ENCODE measurements around the gene RBPMS2.

The RBPMS2 gene

GRCh38 chr15:64691896-64692565 lies 83.4 kb downstream of the RBPMS2 start:
- TF ChIP-seq CTCF (IDR thresholded peaks at IDR 0.05; ENCODE audit: low read depth, low read length): no peak
- no peak for DNase-seq (ENCODE audit: low read depth, low spot score)
- in situ Hi-C loops (cut with HindIII; ENCODE audit: low sequenced_read_pairs): no loop called here
- H3K4me3 ChIP-seq (ENCODE audit: low read depth, low read length): no peak overlapping the region

- no peak for DNase-seq (ENCODE audit: low read depth, low spot score)
- H3K4me3 ChIP-seq (ENCODE audit: low read depth, low read length): no peak overlapping the region
- in situ Hi-C loops (cut with HindIII; ENCODE audit: low sequenced_read_pairs): no loop called here
- TF ChIP-seq CTCF (IDR thresholded peaks at IDR 0.05; ENCODE audit: low read depth, low read length): no peak
Observed at GRCh38 chr15:64690578-64691296, 84.7 kb downstream of the RBPMS2 start.

GRCh38 chr15:64690008-64690407 lies 85.4 kb downstream of the RBPMS2 start:
- H3K4me3 ChIP-seq (ENCODE audit: low read depth, low read length): no peak overlapping the region
- in situ Hi-C loops (cut with HindIII; ENCODE audit: low sequenced_read_pairs): no loop called here
- DNase-seq (ENCODE audit: low read depth, low spot score): no peak
- no peak for TF ChIP-seq CTCF (IDR thresholded peaks at IDR 0.05; ENCODE audit: low read depth, low read length)

All from astrocyte of the spinal cord (primary cell).